H1 (cell line): ENCODE data around the gene ZNF598. TPM values are rescaled to one million over a fixed set of nuclear protein-coding genes. Genes with fewer than 3 reads are reported as not detected.

Experiments
- ASH2L ChIP-seq: fragments of 200-600, 300-600 bp; sonication (generic); IDR thresholded peaks from one replicate; pipeline ENCODE4 v1.7.1; 2017; ENCODE audit warnings: low read length
- BACH1 ChIP-seq: IDR thresholded peaks from 2 replicates; pipeline ENCODE4 v1.6.1; 2012; ENCODE audit warnings: low read length, improper control_type of control experiment
- CBX5 ChIP-seq: fragments of 300-800, 300-1000 bp; sonication (generic); IDR thresholded peaks from 2 replicates; pipeline ENCODE4 v1.7.1; 2016; ENCODE audit warnings: antibody characterized with exemption, low read length, low read depth
- CEBPB ChIP-seq: IDR thresholded peaks from 2 replicates; pipeline ENCODE4 v1.6.1; 2012; ENCODE audit warnings: low read depth, low read length
- CTCF ChIP-seq, 3 experiments: IDR thresholded peaks; 1 replicate in 2 of 3; 2 replicates in 1 of 3; pipeline versions ENCODE4 v1.5.1 to v1.6.1; 2011; ENCODE audit warnings: low read length in 3 of 3, mild to moderate bottlenecking in 3 of 3, inconsistent platforms in 2 of 3, low read depth in 1 of 3, moderate library complexity in 1 of 3; ENCODE audit not compliant: insufficient read depth in 1 of 3; ENCODE audit errors: control extremely low read depth in 1 of 3
- E2F6 ChIP-seq: IDR thresholded peaks from 2 replicates; pipeline ENCODE4 v1.6.1; 2012; ENCODE audit warnings: inconsistent platforms
- EZH2 ChIP-seq: fragments of 200-600 bp; sonication (generic); IDR thresholded peaks from 2 replicates; pipeline ENCODE4 v1.7.1; 2012; ENCODE audit warnings: low read depth, mild to moderate bottlenecking, moderate library complexity, low read length, inconsistent platforms; ENCODE audit not compliant: severe bottlenecking
- GABPA ChIP-seq: IDR thresholded peaks from 2 replicates; pipeline ENCODE4 v1.6.1; 2011; ENCODE audit warnings: mild to moderate bottlenecking, low read length, moderate library complexity, borderline replicate concordance; ENCODE audit not compliant: insufficient read depth
- NANOG ChIP-seq: IDR thresholded peaks from 2 replicates; pipeline ENCODE4 v1.6.1; 2011; ENCODE audit warnings: low read length, low read depth, mild to moderate bottlenecking, inconsistent platforms; ENCODE audit not compliant: insufficient read depth, poor library complexity, severe bottlenecking
- POLR2A ChIP-seq, 2 experiments: IDR thresholded peaks; 1 replicate in 1 of 2; 2 replicates in 1 of 2; pipeline ENCODE4 v1.6.1; 2011; ENCODE audit warnings: low read depth in 2 of 2, low read length in 2 of 2, mild to moderate bottlenecking in 2 of 2; ENCODE audit errors: control extremely low read depth in 1 of 2
- POLR2AphosphoS5 ChIP-seq: IDR thresholded peaks from 2 replicates; pipeline ENCODE4 v1.6.1; 2011; ENCODE audit warnings: low read depth, low read length
- RAD21 ChIP-seq, 2 experiments: IDR thresholded peaks in 1 of 2; conservative IDR thresholded peaks in 1 of 2; 2 replicates each; pipeline ENCODE4 v1.6.1; 2011; ENCODE audit warnings: low read depth in 2 of 2, low read length in 2 of 2, improper control_type of control experiment in 1 of 2, inconsistent platforms in 1 of 2, mild to moderate bottlenecking in 1 of 2, moderate library complexity in 1 of 2
- RNF2 ChIP-seq: fragments of 200-900, 300-1000 bp; sonication (generic); IDR thresholded peaks from 2 replicates; pipeline ENCODE4 v1.7.1; 2016; ENCODE audit warnings: borderline replicate concordance, low read depth, mild to moderate bottlenecking, antibody characterized with exemption, low read length; ENCODE audit not compliant: poor library complexity, severe bottlenecking; ENCODE audit errors: missing control alignments
- SAP30 ChIP-seq: fragments of 300-600 bp; sonication (generic); IDR thresholded peaks from 2 replicates; pipeline ENCODE4 v1.7.1; 2012; ENCODE audit warnings: low read length, moderate library complexity, mild to moderate bottlenecking, inconsistent platforms; ENCODE audit not compliant: insufficient read depth, insufficient replicate concordance
- SIX5 ChIP-seq: IDR thresholded peaks from 2 replicates; pipeline ENCODE4 v1.6.1; 2011; ENCODE audit warnings: mild to moderate bottlenecking, low read depth, low read length
- SP1 ChIP-seq: IDR thresholded peaks from 2 replicates; pipeline ENCODE4 v1.6.1; 2011; ENCODE audit warnings: low read depth, low read length
- USF2 ChIP-seq: IDR thresholded peaks from 2 replicates; pipeline ENCODE4 v1.6.1; 2011; ENCODE audit warnings: low read length, improper control_type of control experiment
- YY1 ChIP-seq: IDR thresholded peaks from 2 replicates; pipeline ENCODE4 v1.6.1; 2011; ENCODE audit warnings: low read depth, mild to moderate bottlenecking, low read length
- ZNF274 ChIP-seq: IDR thresholded peaks from 2 replicates; pipeline ENCODE4 v1.7.0; 2012; ENCODE audit warnings: low read length, borderline replicate concordance; ENCODE audit errors: extremely low read depth
- polyA plus RNA-seq, 7 experiments: library from polyadenylated mRNA; depleted of rRNA in 3 of 7; stranded (reverse) in 5 of 7; unstranded in 2 of 7; fragments of >200 nt in 5 of 7; fragments of 200-250 nt in 2 of 7; gene quantifications; 1 replicate in 5 of 7; 2 replicates in 1 of 7; 4 replicates in 1 of 7; pipeline versions ENCODE4 v1.2.1 to v1.2.3, GENCODE V29; 2011 to 2013; ENCODE audit warnings: missing spikeins in 2 of 7, mixed read lengths in 2 of 7
- total RNA-seq: library from RNA; stranded (reverse); fragmentation: NEBNext Ultra II Directional; extraction: Animal tissue kit (Norgen Biotek cat#: 25700); gene quantifications from 2 replicates; pipeline ENCODE4 v1.2.1, GENCODE V29; 2021

ZNF598 gene
- total and polyA plus RNA-seq, 2 of the 8 experiments (the other 6 are each of a cell fraction or from before 2014, with no cell fraction given) = 29.3 to 47.6 TPM

- TF ChIP-seq E2F6 (0 out of 2 replicates have a peak, but pooled peaks have one; percentile 16), ZNF274 (no peak), NANOG (no peak), CBX5 (no peak), RAD21 (IDR thresholded peaks at IDR 0.05 in 1 of 2, conservative IDR thresholded peaks at IDR 0.05 in 1 of 2; ENCODE audit: low read depth in 2 of 2, low read length in 2 of 2) (no peak), SIX5 (peak; percentile 74), SP1 (no peak), ASH2L (peak; percentile 68), YY1 (peak; percentile 86), SAP30 (no peak), RNF2 (no peak), POLR2AphosphoS5 (peak; percentile 94), GABPA (peak; percentile 50; the same call in 1 of the 2 replicates), BACH1 (no peak), USF2 (no peak; the same call in 1 of the 2 replicates), EZH2 (no peak), POLR2A (IDR thresholded peaks at IDR 0.05; ENCODE audit: control extremely low read depth in 1 of 2, low read depth in 2 of 2, low read length in 2 of 2) (peak in 1 of 2 experiments; percentile 91; a peak in 2 of 3 replicates), CTCF (IDR thresholded peaks at IDR 0.05; ENCODE audit: control extremely low read depth in 1 of 3, insufficient read depth in 1 of 3, low read depth in 1 of 3, low read length in 3 of 3) (peak in 1 of 3 experiments; percentile 35; a peak in 1 of 4 replicates), CEBPB (no peak)
These were observed 50.2 kb downstream of the ZNF598 start, which contains the start of gene NDUFB10 (continued) for GRCh38 chr16:1959269-1960039.
